Stomach (tissue), 4 donors: ENCODE results near the gene PRKCE.

Experiments
- EP300 ChIP-seq: sonication (generic); formaldehyde crosslinking; IDR thresholded peaks from one replicate; pipeline ENCODE4 v1.6.1; 2017; ENCODE audit warnings: antibody characterized with exemption
- POLR2A ChIP-seq, 4 donors: fragments of 450-650 bp; IDR thresholded peaks; one replicate each; pipeline ENCODE4 v1.6.1; 2016; ENCODE audit warnings: antibody characterized with exemption in 4 of 4, control low read depth in 2 of 4, mild to moderate bottlenecking in 1 of 4, moderate library complexity in 1 of 4
- POLR2AphosphoS5 ChIP-seq, 3 donors: sonication (generic); formaldehyde crosslinking; IDR thresholded peaks; one replicate each; pipeline ENCODE4 v1.6.1; 2016; ENCODE audit warnings: antibody characterized with exemption in 3 of 3
- TF ChIP-seq, protein P1 (sequence below), 7 experiments: fragments of 450-650 bp in 4 of 7; fragments of 200-600 bp in 3 of 7; sonication (generic) in 3 of 7; IDR thresholded peaks; one replicate each; pipeline ENCODE4 v1.5.1; 2016 to 2019; ENCODE audit warnings: antibody characterized with exemption in 7 of 7, control low read depth in 2 of 7, mild to moderate bottlenecking in 1 of 7

GRCh38 chr2:46136953-46137352 is 485.5 kb downstream of the PRKCE start:
- TF ChIP-seq, protein P1, sequence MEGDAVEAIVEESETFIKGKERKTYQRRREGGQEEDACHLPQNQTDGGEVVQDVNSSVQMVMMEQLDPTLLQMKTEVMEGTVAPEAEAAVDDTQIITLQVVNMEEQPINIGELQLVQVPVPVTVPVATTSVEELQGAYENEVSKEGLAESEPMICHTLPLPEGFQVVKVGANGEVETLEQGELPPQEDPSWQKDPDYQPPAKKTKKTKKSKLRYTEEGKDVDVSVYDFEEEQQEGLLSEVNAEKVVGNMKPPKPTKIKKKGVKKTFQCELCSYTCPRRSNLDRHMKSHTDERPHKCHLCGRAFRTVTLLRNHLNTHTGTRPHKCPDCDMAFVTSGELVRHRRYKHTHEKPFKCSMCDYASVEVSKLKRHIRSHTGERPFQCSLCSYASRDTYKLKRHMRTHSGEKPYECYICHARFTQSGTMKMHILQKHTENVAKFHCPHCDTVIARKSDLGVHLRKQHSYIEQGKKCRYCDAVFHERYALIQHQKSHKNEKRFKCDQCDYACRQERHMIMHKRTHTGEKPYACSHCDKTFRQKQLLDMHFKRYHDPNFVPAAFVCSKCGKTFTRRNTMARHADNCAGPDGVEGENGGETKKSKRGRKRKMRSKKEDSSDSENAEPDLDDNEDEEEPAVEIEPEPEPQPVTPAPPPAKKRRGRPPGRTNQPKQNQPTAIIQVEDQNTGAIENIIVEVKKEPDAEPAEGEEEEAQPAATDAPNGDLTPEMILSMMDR (IDR thresholded peaks at IDR 0.05): no peak
- TF ChIP-seq EP300: no peak
- TF ChIP-seq POLR2A (IDR thresholded peaks at IDR 0.05): no peak
- TF ChIP-seq POLR2AphosphoS5 (IDR thresholded peaks at IDR 0.05): no peak
